Endothelial cell of umbilical vein (primary cell): ENCODE data around the gene JARID2. TPM values are rescaled to one million over a fixed set of nuclear protein-coding genes. Genes with fewer than 3 reads are reported as not detected.

ENCODE experiments used
- BruUV-seq: library from RNA; stranded (reverse); fragments of 400-500 nt; replicated peaks from 2 replicates; lab custom pipeline; 2021; lab: Mats Ljungman, UMichigan
- CTCF ChIA-PET: fragments of 300-600, 350-600 bp; sonication (Branson Sonifier 250); formaldehyde crosslinking; loops from one replicate; lab custom pipeline; 2021; ENCODE audit warnings: antibody characterized with exemption, inconsistent platforms; lab: Charles Lee
- POLR2A ChIA-PET: fragments of 300-600, 350-600 bp; sonication (Branson Sonifier 250); formaldehyde crosslinking; loops from one replicate; lab custom pipeline; 2021; ENCODE audit warnings: antibody characterized with exemption, inconsistent platforms; lab: Charles Lee
- DNase-seq: peaks from one replicate; pipeline ENCODE4 v3.0.0-alpha.2; 2011; ENCODE audit warnings: low read depth, low spot score
- FAIRE-seq: peaks from 2 replicates; lab custom pipeline; 2011; peaks lifted over from hg19 to GRCh38; lab: Jason Lieb, UNC
- H2AFZ ChIP-seq: 2 replicates; pipeline ENCODE4 v1.6.0; 2012; ENCODE audit warnings: low read depth, low read length, control low read depth, inconsistent platforms
- H3K27ac ChIP-seq: 2 replicates; pipeline ENCODE4 v1.5.1; 2011; ENCODE audit warnings: low read depth, mild to moderate bottlenecking, control low read depth, low read length, moderate library complexity; ENCODE audit not compliant: insufficient read depth
- H3K27me3 ChIP-seq, 2 experiments: 2 replicates each; pipeline versions ENCODE4 v1.6.0 to v1.6.1; 2011; ENCODE audit warnings: low read length in 2 of 2, mixed read lengths in 1 of 2; ENCODE audit not compliant: control insufficient read depth in 2 of 2, insufficient read depth in 2 of 2
- H3K36me3 ChIP-seq, 2 experiments: 2 replicates in 1 of 2; 3 replicates in 1 of 2; pipeline ENCODE4 v1.5.1; 2011; ENCODE audit warnings: low read length in 2 of 2, mild to moderate bottlenecking in 1 of 2, moderate library complexity in 1 of 2; ENCODE audit not compliant: control insufficient read depth in 2 of 2, insufficient read depth in 2 of 2; ENCODE audit errors: extremely low read depth in 1 of 2
- H3K4me1 ChIP-seq: 3 replicates; pipeline ENCODE4 v1.5.1; 2011; ENCODE audit warnings: mild to moderate bottlenecking, low read length; ENCODE audit not compliant: control insufficient read depth, insufficient read depth; ENCODE audit errors: extremely low read depth
- H3K4me2 ChIP-seq: 2 replicates; pipeline ENCODE4 v1.6.1; 2011; ENCODE audit warnings: low read length, control low read depth, mixed read lengths; ENCODE audit not compliant: insufficient read depth
- H3K4me3 ChIP-seq, 3 experiments: fragments of 200-600 bp in 1 of 3; sonication (generic), shearing (Covaris generic) in 1 of 3; replicated peaks in 1 of 3; 2 replicates each; pipeline ENCODE4 v1.5.1; 2011 to 2016; ENCODE audit warnings: control low read depth in 3 of 3, low read length in 3 of 3, mild to moderate bottlenecking in 2 of 3, inconsistent platforms in 1 of 3, low read depth in 1 of 3, moderate library complexity in 1 of 3; ENCODE audit not compliant: insufficient read depth in 1 of 3
- H3K79me2 ChIP-seq: 2 replicates; pipeline ENCODE4 v1.6.0; 2012; ENCODE audit warnings: low read length, inconsistent platforms; ENCODE audit not compliant: control insufficient read depth, insufficient read depth
- H3K9ac ChIP-seq: replicated peaks from 2 replicates; pipeline ENCODE3; 2011; ENCODE audit warnings: low read length, control low read depth; ENCODE audit not compliant: insufficient read depth; ENCODE audit errors: extremely low read depth
- H3K9me1 ChIP-seq: replicated peaks from 3 replicates; pipeline ENCODE4 v1.6.0; 2011; ENCODE audit warnings: mild to moderate bottlenecking, low read length; ENCODE audit not compliant: control insufficient read depth, insufficient read depth; ENCODE audit errors: extremely low read depth
- H3K9me3 ChIP-seq: replicated peaks from 2 replicates; pipeline ENCODE4 v1.5.1; 2012; ENCODE audit warnings: low read length, inconsistent platforms; ENCODE audit not compliant: control insufficient read depth, insufficient read depth
- H4K20me1 ChIP-seq: replicated peaks from 2 replicates; pipeline ENCODE3; 2011; ENCODE audit warnings: mild to moderate bottlenecking, low read length; ENCODE audit not compliant: control insufficient read depth, insufficient read depth; ENCODE audit errors: extremely low read depth
- CTCF ChIP-seq, 2 donors: IDR thresholded peaks; 1 replicate in 1 of 2; 2 replicates in 1 of 2; pipeline ENCODE4 v1.5.1; 2011; ENCODE audit warnings: low read length in 2 of 2, mild to moderate bottlenecking in 2 of 2, moderate library complexity in 2 of 2, control low read depth in 1 of 2, inconsistent platforms in 1 of 2, low read depth in 1 of 2; ENCODE audit not compliant: insufficient read depth in 1 of 2; ENCODE audit errors: extremely low read depth in 1 of 2
- EZH2 ChIP-seq: IDR thresholded peaks from 2 replicates; pipeline ENCODE4 v1.6.1; 2012; ENCODE audit warnings: borderline replicate concordance, low read depth, mild to moderate bottlenecking, moderate library complexity, low read length, inconsistent platforms; ENCODE audit not compliant: severe bottlenecking
- FOS ChIP-seq: IDR thresholded peaks from 2 replicates; pipeline ENCODE4 v1.6.1; 2011; ENCODE audit warnings: mild to moderate bottlenecking, low read length, moderate library complexity, borderline replicate concordance; ENCODE audit not compliant: insufficient read depth
- GATA2 ChIP-seq: IDR thresholded peaks from 2 replicates; pipeline ENCODE4 v1.7.0; 2011; ENCODE audit warnings: low read depth, mild to moderate bottlenecking, moderate library complexity, mixed read lengths, low read length; ENCODE audit not compliant: insufficient read length, insufficient read depth
- JUN ChIP-seq: IDR thresholded peaks from 2 replicates; pipeline ENCODE4 v1.6.1; 2011; ENCODE audit warnings: borderline replicate concordance, low read depth; ENCODE audit not compliant: insufficient read length, insufficient read depth
- MAX ChIP-seq: IDR thresholded peaks from 2 replicates; pipeline ENCODE4 v1.6.1; 2011; ENCODE audit not compliant: insufficient read depth, insufficient read length
- MYC ChIP-seq: IDR thresholded peaks from one replicate; pipeline ENCODE4 v1.6.1; 2011; ENCODE audit warnings: mild to moderate bottlenecking, low read depth, low read length
- POLR2A ChIP-seq: IDR thresholded peaks from 2 replicates; pipeline ENCODE4 v1.6.1; 2012; ENCODE audit warnings: low read depth, mild to moderate bottlenecking, control low read depth, low read length
- POLR2AphosphoS5 ChIP-seq: IDR thresholded peaks from 2 replicates; pipeline ENCODE4 v1.6.1; 2012; ENCODE audit warnings: low read depth, mild to moderate bottlenecking, control low read depth, low read length, moderate library complexity; ENCODE audit not compliant: insufficient read depth
- dilution Hi-C: fragments of 300-500 bp; cut with MboI; formaldehyde crosslinking; loops from one replicate; pipeline ENCODE4 v1.15.0; 2019; ENCODE audit warnings: low sequenced_read_pairs; ENCODE audit not compliant: extremely low pct_ligation_motif_present
- intact Hi-C: fragments of 100-400 bp; cut with micrococcal nuclease; formaldehyde crosslinking; loops from one replicate; pipeline ENCODE4 v1.10.0; 2022
- polyA plus RNA-seq, 4 experiments: library from polyadenylated mRNA; depleted of rRNA in 3 of 4; stranded (reverse) in 3 of 4; unstranded in 1 of 4; fragments of >200 nt; gene quantifications; 2 replicates each; pipeline versions ENCODE4 v1.2.1 to v1.2.3, GENCODE V29; 2011 to 2012; ENCODE audit warnings: missing spikeins in 1 of 4
- total RNA-seq: library from RNA; stranded (reverse); gene quantifications from 2 replicates; pipeline ENCODE4 v1.2.3, GENCODE V29; 2021

Gene JARID2
- total and polyA plus RNA-seq, 2 donors (not counting 3 experiments of a cell fraction or from before 2014, with no cell fraction given): 2.9 to 10.6 TPM

GRCh38 chr6:15358579-15359327 is 112.9 kb downstream of the JARID2 start:
- Histone ChIP-seq H3K27me3 (no peaks in the 10 kb centered on the region), H3K9me3 (no peaks in the 10 kb centered on the region), H3K79me2 (no peaks in the 10 kb centered on the region), H3K36me3 (no peaks in the 10 kb centered on the region), H3K4me1 (peaks cover 5% of the 10 kb centered on the region), H3K4me2 (no peak overlapping the region), H3K27ac (no peak overlapping the region), H3K9ac (no peak overlapping the region), H3K9me1 (no peaks in the 10 kb centered on the region), H2AFZ (no peak overlapping the region), H4K20me1 (peaks cover 2% of the 10 kb centered on the region), H3K4me3 (no peak overlapping the region)
- dilution Hi-C loops (no loop called here), intact Hi-C loops (no loop called here)
- FAIRE-seq: no peak
- TF ChIP-seq POLR2A: no peak
- TF ChIP-seq FOS: no peak
- TF ChIP-seq CTCF (IDR thresholded peaks at IDR 0.05; ENCODE audit: extremely low read depth in 1 of 2, insufficient read depth in 1 of 2, low read depth in 1 of 2, low read length in 2 of 2): no peak
- no peak for TF ChIP-seq GATA2
- TF ChIP-seq EZH2: no peak
- no peak for TF ChIP-seq MAX
- TF ChIP-seq JUN: no peak
- TF ChIP-seq POLR2AphosphoS5: no peak
- TF ChIP-seq MYC: no peak
- no TSS peak for BruUV-seq
- ChIA-PET CTCF (interaction anchor here (0.5 to 1.5 kb wide), 2 partner anchors 10 to 75 kb away, joined by 3 to 4 read pairs; no protein-coding TSS in a partner anchor), POLR2A (no interaction called here)
- no peak for DNase-seq
